OCI-LY1 (cell line): ENCODE results near the gene TLR9.
A peak's percentile ranks its signal among the peaks of the same experiment; 100 is the strongest.

Source experiments
- H2AFZ ChIP-seq: fragments of 200-600 bp; sonication (generic), shearing (Covaris generic); 2 replicates; pipeline ENCODE4 v1.6.0; 2014; ENCODE audit warnings: antibody characterized with exemption, mild to moderate bottlenecking, low read length
- H3F3A ChIP-seq: fragments of 200-600 bp; sonication (generic), shearing (Covaris generic); 2 replicates; pipeline ENCODE4 v1.6.0; 2014; ENCODE audit warnings: mild to moderate bottlenecking, antibody characterized with exemption, low read length, moderate library complexity; ENCODE audit not compliant: insufficient read depth
- H3K27ac ChIP-seq: fragments of 200-600 bp; sonication (generic); 2 replicates; pipeline ENCODE4 v1.5.1; 2014; ENCODE audit warnings: low read length, mixed run types, mild to moderate bottlenecking, low read depth; ENCODE audit not compliant: poor library complexity, severe bottlenecking
- H3K27me3 ChIP-seq: fragments of 200-600 bp; sonication (generic); 2 replicates; pipeline ENCODE4 v1.6.0; 2014; ENCODE audit warnings: antibody characterized with exemption, mild to moderate bottlenecking, low read length, moderate library complexity; ENCODE audit not compliant: insufficient read depth
- H3K36me3 ChIP-seq: fragments of 200-600 bp; sonication (generic); 2 replicates; pipeline ENCODE4 v1.6.1; 2014; ENCODE audit warnings: mild to moderate bottlenecking, antibody characterized with exemption, low read length, moderate library complexity, mixed read lengths; ENCODE audit not compliant: insufficient read depth
- H3K4me1 ChIP-seq: fragments of 200-600 bp; sonication (generic); 2 replicates; pipeline ENCODE4 v1.5.1; 2014; ENCODE audit warnings: mild to moderate bottlenecking, low read length, moderate library complexity; ENCODE audit not compliant: insufficient read depth, severe bottlenecking
- H3K4me2 ChIP-seq: fragments of 200-600 bp; sonication (generic), shearing (Covaris generic); 2 replicates; pipeline ENCODE4 v1.6.1; 2014; ENCODE audit warnings: low read length
- H3K4me3 ChIP-seq: fragments of 200-600 bp; sonication (generic); 2 replicates; pipeline ENCODE4 v1.5.1; 2014; ENCODE audit warnings: low read length, low read depth, mild to moderate bottlenecking, mixed read lengths; ENCODE audit not compliant: poor library complexity, severe bottlenecking
- H3K79me2 ChIP-seq: fragments of 200-600 bp; shearing (Covaris generic); 2 replicates; pipeline ENCODE4 v1.6.1; 2016; ENCODE audit warnings: mixed run types, low read length, mixed read lengths; ENCODE audit not compliant: insufficient read depth
- H3K9ac ChIP-seq: fragments of 200-600 bp; sonication (generic), shearing (Covaris generic); 2 replicates; pipeline ENCODE4 v1.6.1; 2014; ENCODE audit warnings: mild to moderate bottlenecking, low read length, mixed read lengths
- H3K9me2 ChIP-seq: fragments of 200-600 bp; sonication (generic), shearing (Covaris generic); 2 replicates; pipeline ENCODE4 v1.6.1; 2014; ENCODE audit warnings: low read depth, mild to moderate bottlenecking, low read length, mixed read lengths
- H3K9me3 ChIP-seq: fragments of 200-600 bp; shearing (Covaris generic); 2 replicates; pipeline ENCODE4 v1.6.1; 2014; ENCODE audit warnings: low read length, mixed read lengths
- H4K20me1 ChIP-seq: fragments of 200-600 bp; sonication (generic), shearing (Covaris generic); 2 replicates; pipeline ENCODE4 v1.6.0; 2016; ENCODE audit warnings: mild to moderate bottlenecking, low read length; ENCODE audit not compliant: insufficient read depth
- EZH2 ChIP-seq: fragments of 200-600 bp; sonication (generic), shearing (Covaris generic); IDR thresholded peaks from 2 replicates; pipeline ENCODE4 v1.8.0; 2017; ENCODE audit warnings: borderline replicate concordance, mixed run types, mild to moderate bottlenecking, antibody characterized with exemption, low read length, moderate library complexity, mixed read lengths
- TF ChIP-seq, protein P1 (sequence below): fragments of 200-600 bp; sonication (generic), shearing (Covaris generic); IDR thresholded peaks from 2 replicates; pipeline ENCODE4 v1.5.1; 2017; ENCODE audit warnings: mild to moderate bottlenecking, antibody characterized with exemption, low read length, moderate library complexity, mixed read lengths

TLR9 gene

DNA sequence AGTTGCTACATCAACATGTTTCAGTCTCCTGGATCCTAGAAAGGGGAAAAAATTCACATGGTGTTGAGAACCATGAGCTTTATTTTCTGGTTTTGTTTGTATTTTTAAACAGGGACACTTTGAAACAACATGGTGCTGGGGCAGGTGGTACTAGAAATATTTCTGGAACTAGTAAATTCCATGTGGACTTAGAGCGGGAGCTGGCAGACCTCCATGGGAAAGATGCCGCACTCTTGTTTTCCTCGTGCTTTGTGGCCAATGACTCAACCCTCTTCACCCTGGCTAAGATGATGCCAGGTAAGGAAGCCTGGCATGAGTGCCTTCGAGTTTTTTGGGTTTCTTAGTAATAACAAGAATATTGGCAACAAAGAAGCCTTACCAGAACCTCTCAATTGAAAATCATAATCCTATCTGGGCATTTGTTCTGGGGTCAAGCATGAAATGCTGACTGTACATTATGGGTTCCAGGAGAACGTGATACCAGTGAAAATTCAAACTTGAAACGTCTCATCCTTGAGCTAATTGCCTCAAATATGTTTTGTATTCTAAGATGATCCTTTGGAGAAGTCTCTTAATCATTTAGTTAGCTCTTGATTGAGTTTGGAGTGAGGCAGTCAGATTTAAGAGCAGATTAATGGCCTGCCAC, 19.6 kb downstream of the TLR9 start:
- Histone ChIP-seq H2AFZ (no peak overlapping the region), H3K9me3 (no peaks in the 10 kb centered on the region), H3F3A (no peaks in the 10 kb centered on the region), H3K4me3 (no peak overlapping the region), H3K36me3 (peaks cover 94% of the 10 kb centered on the region), H4K20me1 (no peaks in the 10 kb centered on the region), H3K9me2 (no peaks in the 10 kb centered on the region), H3K9ac (no peak overlapping the region), H3K27me3 (no peaks in the 10 kb centered on the region), H3K4me1 (peaks cover 8% of the 10 kb centered on the region), H3K4me2 (no peak overlapping the region), H3K27ac (no peak overlapping the region), H3K79me2 (no peaks in the 10 kb centered on the region)
- TF ChIP-seq EZH2, result no peak
- TF ChIP-seq, protein P1, sequence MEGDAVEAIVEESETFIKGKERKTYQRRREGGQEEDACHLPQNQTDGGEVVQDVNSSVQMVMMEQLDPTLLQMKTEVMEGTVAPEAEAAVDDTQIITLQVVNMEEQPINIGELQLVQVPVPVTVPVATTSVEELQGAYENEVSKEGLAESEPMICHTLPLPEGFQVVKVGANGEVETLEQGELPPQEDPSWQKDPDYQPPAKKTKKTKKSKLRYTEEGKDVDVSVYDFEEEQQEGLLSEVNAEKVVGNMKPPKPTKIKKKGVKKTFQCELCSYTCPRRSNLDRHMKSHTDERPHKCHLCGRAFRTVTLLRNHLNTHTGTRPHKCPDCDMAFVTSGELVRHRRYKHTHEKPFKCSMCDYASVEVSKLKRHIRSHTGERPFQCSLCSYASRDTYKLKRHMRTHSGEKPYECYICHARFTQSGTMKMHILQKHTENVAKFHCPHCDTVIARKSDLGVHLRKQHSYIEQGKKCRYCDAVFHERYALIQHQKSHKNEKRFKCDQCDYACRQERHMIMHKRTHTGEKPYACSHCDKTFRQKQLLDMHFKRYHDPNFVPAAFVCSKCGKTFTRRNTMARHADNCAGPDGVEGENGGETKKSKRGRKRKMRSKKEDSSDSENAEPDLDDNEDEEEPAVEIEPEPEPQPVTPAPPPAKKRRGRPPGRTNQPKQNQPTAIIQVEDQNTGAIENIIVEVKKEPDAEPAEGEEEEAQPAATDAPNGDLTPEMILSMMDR, result no peak

DNA sequence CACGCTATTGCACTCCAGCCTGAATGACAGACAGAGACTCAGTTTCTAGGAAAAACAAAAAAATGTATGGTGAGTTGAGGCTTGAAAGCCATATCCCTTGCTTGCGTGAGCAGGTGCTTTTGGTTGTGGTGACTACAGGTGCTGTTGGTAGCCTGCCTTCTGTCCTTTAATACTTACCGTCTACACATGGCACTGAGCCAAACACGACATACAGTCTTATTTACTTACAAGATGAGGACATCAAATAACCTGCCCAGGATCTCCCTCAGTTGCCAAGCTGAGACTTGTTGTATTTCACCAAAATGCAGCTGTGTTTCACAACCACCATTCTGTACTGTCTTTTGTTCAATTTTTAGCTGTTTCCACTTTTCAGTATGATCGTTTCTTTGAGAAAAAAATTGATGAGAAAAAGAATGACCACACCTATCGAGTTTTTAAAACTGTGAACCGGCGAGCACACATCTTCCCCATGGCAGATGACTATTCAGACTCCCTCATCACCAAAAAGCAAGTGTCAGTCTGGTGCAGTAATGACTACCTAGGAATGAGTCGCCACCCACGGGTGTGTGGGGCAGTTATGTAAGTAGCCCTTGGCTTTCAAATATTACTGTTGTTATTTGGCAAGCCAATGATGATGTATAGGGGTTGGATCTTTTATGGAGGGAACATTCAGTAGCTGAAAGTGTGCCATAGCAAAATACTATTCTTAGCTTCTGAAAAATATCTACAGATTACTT, 20.9 kb downstream of the TLR9 start:
- H4K20me1 ChIP-seq, result no peaks in the 10 kb centered on the region
- H3K9ac ChIP-seq, result no peak overlapping the region
- peaks cover 8% of the 10 kb centered on the region for H3K4me1 ChIP-seq
- no peaks in the 10 kb centered on the region for H3K79me2 ChIP-seq
- no peak overlapping the region for H3K4me2 ChIP-seq
- TF ChIP-seq EZH2, result no peak
- TF ChIP-seq, protein P1, result no peak
- H2AFZ ChIP-seq, result no peak overlapping the region
- peak overlapping the region; percentile 42 for H3K27ac ChIP-seq
- H3K9me2 ChIP-seq, result no peaks in the 10 kb centered on the region
- H3K9me3 ChIP-seq, result no peaks in the 10 kb centered on the region
- H3K4me3 ChIP-seq, result no peak overlapping the region
- H3K36me3 ChIP-seq, result peaks cover 88% of the 10 kb centered on the region
- H3F3A ChIP-seq, result no peaks in the 10 kb centered on the region
- no peaks in the 10 kb centered on the region for H3K27me3 ChIP-seq

DNA sequence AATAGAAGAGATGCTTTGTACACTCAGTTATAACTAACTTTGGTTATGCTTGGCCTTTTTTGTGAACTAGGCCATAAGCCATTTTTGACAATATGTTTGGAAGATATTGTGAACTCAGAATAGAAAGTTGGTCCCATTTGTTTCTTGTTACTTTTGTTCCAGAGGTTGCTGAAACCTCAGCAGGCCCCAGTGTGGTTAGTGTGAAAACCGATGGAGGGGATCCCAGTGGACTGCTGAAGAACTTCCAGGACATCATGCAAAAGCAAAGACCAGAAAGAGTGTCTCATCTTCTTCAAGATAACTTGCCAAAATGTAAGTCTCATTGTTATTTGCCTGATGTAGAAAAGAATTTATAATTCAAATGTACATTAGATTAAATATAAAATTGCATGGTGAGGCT, 21.7 kb downstream of the TLR9 start:
- no peaks in the 10 kb centered on the region for H3K79me2 ChIP-seq
- no peak overlapping the region for H3K4me3 ChIP-seq
- no peaks in the 10 kb centered on the region for H4K20me1 ChIP-seq
- H3K4me1 ChIP-seq, result peaks cover 16% of the 10 kb centered on the region
- no peak overlapping the region for H3K9ac ChIP-seq
- H3K9me3 ChIP-seq, result no peaks in the 10 kb centered on the region
- no peak overlapping the region for H3K4me2 ChIP-seq
- peaks cover 85% of the 10 kb centered on the region for H3K36me3 ChIP-seq
- H3K27ac ChIP-seq, result no peak overlapping the region
- H3K9me2 ChIP-seq, result no peaks in the 10 kb centered on the region
- no peak overlapping the region for H2AFZ ChIP-seq
- H3K27me3 ChIP-seq, result no peaks in the 10 kb centered on the region
- TF ChIP-seq EZH2, result no peak
- TF ChIP-seq, protein P1, result no peak
- no peaks in the 10 kb centered on the region for H3F3A ChIP-seq
